ENCODE data around the gene C10orf143.

C10orf143 gene

DNA sequence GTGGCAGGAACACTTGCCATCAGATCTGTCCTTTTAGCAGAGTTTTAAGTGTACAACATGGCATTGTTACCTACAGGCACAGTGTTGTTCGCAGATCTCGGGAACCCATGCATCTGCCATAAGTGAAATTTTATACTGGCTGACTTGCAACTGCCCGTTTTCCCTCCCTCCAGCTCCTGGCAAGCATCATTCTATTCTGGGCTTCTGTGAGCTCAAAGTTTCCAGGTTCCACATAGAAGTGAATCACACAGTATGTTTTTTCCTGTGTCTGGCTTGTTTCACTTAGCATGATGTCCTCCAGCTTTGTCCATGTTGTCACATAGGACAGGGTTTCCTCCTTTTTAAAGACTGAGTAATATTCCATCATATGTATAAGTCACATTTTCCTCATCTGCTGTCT is 56.6 kb downstream of the C10orf143 start:
- DNase-seq (ENCODE audit: low read depth in 1 of 2, low spot score in 1 of 2), result no peak

DNA sequence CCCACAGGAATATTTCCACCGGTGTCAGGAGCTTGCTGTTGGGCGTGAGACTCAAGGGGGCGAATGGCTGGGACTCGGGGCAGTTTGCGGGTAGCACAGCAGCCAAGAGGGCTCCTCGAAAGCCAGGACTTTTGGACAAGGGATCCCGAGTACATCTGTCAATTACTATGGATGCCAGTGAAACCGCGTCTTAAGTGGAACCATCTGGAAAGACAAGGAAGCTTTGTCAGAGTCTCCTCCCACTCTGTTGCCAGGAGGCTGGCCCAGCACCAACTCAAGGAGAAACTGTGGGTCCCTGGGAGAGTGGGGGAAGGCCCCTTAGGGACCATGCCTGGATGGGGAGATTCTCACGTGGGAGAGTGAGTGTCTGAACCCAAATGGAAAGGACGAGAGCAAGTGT is 57.1 kb downstream of the C10orf143 start:
- no peak for DNase-seq (ENCODE audit: low read depth in 1 of 2, low spot score in 1 of 2)

DNA sequence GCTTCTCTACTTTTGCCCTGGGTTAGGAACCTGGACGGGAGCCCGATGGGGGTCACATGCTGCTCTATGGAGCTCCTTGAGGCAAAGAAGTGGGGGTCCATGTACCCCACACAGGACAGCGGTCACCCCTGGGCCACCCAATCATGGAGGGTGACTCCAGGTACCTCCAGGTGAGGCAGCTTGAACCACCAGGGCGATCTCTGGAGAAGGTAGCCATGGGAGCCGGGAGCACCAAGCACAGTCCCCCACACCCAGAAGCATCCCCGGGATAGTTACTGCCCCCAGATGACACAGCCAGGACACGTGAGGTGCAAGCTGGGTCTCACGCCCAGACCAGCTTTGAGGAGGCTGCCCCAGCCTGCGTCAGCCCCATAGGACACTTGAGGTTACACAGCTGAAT is 58.4 kb downstream of the C10orf143 start:
- no peak for DNase-seq (ENCODE audit: low read depth in 1 of 2, low spot score in 1 of 2)

DNA sequence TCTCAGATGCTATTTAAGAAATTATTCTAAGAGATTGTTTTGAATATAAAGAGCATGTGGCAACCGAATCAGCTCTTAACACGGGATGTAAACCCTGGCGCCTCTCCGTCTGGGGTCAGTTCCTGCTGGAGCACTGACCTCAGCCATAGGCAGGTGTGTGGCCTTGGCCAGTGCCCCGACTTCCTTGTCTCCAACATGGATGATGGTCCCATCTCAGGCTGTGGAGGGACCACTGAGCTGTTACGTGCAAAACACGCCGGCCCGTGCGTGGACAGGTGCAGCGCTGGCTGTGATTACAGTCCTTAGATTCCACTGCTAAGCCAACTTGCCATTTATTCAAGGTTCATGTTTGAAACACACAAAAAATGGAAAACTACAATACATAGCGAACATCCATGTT is 59.9 kb downstream of the C10orf143 start:
- DNase-seq (ENCODE audit: low read depth in 1 of 2, low spot score in 1 of 2), result no peak

DNA sequence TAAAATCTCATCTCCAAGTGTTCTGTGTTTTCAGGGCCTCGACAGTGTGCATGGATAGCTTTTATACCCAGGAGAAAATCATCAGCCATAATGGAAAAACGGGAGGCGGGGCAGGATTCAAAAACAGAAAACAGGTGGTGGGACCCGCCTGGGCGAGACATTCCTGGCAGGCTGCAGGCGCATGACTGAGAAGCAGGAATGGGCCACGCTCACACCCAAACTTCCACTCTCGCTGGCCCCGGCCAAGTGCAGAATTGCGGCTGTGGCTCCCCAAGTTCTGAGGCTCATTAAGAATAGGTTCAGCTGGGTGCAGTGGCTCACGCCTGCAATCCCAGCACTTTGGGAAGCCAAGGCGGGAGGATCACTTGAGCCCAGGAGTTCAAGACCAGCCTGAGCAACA is 60.6 kb downstream of the C10orf143 start:
- DNase-seq (ENCODE audit: low read depth in 1 of 2, low spot score in 1 of 2), result no peak

DNA sequence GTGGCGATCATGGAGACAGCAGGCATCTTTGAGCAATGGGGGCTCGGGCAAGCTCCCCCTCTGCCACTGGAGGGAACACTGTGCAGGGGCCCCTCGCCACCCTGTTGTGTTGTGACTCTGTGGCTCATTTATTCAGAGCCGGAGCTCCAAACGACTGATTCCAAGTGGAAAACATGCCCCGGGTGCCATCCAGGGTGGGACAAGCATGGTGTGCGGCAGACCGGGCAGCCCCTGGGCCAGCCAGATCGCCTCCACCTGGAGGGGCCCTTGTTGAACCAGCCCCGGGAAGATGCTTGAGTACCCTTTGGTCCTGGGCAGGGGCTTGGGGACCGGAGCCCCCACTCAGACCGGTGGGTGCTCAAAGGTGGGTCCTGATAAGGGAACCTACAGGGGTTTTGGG is 61.4 kb downstream of the C10orf143 start:
- DNase-seq (ENCODE audit: low read depth in 1 of 2, low spot score in 1 of 2), result no peak

DNA sequence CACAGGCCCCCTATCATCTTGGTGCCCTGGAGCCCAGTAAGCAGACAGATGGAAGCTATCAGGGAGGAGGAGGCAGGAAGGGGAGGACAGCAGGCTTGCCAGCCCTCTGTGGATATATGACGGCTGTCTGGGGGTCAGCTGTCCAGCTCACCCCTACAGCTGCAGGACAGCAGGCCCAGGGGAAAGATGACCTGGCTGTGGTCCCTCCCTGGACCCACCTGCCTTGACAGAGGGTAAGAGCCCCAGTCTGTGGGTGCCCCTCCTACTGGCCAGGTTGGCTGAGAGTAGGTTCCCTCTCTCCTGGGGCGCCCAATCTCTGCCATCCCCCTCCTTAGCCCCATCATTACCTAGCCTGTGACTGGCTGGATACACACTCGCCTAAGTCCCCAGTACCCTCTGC is 62.5 kb downstream of the C10orf143 start:
- DNase-seq (ENCODE audit: low read depth in 1 of 2, low spot score in 1 of 2), result no peak

DNA sequence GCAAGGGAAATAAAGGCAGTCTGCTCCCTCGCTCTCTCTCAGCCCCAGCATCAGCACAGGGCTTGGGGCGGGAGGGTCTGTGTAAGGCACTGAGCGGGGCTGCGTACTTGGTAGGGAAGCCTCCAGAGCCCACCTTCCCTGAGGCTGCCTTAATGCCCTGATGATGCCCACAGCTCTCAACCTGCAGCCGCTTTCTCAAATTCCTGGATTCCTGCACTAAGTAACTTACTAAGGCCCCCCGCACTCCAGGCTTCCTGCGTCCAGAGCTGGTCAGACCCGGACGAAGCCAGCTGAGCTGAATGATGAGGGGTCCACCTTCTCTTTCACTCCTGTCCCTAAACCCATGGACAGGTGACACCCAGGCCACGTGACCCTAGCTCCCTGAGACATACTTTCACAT is 63.3 kb downstream of the C10orf143 start:
- no peak for DNase-seq (ENCODE audit: low read depth in 1 of 2, low spot score in 1 of 2)

DNA sequence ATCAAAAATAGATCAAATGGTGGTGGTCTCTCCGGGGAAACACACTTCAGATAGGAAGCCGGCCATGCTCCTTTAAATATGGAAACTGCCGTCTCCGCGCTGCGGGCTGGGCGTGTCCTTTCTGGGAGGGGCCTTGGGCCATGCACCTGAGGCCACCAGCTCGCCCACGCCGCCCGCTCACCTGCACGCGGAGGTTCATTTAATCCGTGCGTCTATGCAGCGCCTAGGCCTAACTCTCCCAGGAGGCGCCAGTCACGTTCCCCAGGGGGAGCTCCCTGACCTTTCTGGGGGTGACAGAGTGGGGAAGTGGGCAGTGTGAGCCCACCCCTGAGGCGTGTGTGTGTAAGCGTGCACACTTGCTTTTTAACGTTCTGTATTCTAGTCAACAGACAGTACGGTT is 64.0 kb downstream of the C10orf143 start:
- no peak for DNase-seq (ENCODE audit: low read depth in 1 of 2, low spot score in 1 of 2)

DNA sequence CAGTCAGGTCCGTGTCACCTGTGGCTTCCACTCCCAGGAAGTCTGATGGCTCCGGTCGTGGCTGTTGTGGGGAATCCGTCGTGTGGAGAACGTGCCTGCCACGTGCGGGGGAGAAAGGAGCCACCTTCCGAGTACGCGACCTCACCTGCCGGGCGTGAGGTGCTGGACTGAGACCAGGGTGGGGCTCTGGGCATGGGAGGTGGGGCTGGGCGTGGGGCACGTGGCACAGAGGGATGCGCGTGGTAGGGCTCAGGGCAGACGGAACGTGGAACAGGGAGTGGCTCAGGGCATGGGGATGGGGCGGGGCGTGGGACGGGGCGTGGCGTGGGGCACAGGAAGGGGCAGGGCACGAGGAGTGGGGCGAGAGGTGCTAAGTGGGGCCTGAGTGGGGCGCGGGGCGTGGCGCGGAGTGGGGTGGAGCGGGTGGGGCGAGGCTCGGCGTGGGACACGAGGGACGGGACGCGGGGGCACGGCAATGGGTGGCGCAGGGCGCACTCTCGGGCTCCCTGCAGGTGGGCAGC is 64.8 kb downstream of the C10orf143 start:
- no peak for DNase-seq (ENCODE audit: low read depth in 1 of 2, low spot score in 1 of 2)

DNA sequence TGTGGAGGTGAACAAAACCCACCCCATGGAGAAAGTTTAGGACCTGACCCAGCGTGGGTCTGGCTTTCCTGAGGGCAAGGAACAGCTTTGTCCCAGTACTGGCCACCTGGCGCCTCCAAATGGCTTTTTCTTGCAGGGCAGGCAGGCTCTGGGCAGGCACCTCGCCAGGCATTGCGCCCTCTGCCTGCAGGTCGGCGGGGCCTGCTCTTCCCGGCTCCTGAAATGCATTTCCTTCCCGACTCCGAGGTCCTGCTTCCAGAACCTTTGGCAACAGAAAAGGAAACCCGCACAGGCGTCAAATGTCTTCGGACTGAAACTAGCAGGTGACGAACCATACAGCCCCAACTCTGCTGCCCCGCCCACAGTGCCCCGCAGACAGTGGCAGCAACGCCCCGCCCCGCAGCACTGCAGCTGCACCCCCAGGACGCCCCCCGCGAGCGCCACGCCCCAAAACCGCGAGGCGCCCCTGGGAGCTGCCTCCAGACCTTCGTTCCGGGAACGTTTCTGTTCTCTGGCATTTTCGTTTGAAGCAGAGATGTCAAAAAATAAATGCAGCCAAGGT is 65.5 kb downstream of the C10orf143 start:
- no peak for DNase-seq (ENCODE audit: low read depth in 1 of 2, low spot score in 1 of 2)

DNA sequence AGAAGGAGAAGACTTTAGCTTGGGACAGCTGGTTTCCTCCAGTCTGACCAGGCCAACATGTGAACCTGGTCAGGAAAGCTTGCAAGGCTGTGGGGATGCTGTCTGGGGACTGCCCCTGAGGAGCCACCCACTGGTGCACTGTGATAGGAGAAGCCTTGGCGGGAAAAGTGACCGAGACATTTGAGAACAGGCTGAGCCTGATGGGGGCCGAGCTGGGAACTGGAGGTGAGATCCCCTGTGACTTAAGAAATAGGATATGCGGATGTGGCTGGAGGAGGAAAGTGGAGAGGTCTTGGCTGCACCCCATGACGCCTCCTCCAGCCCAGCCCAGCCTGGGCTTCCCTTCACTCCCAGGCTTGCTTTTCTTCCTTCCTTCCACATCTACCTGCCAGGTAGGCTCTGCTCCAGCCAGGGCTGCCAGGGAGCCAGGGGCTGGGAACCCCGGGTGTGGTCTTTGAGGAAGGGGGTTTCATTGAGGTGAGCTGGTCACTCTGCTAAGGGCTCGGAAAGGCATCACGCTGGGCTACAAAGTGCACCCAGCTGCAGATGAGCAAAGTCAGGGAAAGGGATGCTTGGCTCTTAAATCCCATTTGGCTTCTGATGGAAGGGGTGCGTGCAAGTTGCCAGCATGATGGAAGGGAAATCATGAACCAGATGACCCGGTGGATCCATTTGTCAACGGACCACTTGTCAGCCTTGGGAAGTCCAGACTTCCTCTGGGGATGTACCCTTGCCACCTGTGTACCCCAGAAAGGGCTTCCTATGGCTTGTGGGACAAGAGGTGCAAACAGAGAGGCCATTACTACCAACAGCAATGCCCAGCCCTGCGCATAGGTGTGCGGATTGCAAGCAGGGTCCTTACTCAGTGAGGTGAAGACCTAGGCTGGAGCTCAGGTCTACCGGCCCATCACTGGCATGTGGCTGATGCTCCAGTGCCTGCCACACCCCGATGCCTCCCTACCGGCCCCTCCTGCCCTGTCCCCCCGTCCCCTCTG is 66.3 kb downstream of the C10orf143 start:
- DNase-seq (ENCODE audit: low read depth in 1 of 2, low spot score in 1 of 2), result no peak

DNA sequence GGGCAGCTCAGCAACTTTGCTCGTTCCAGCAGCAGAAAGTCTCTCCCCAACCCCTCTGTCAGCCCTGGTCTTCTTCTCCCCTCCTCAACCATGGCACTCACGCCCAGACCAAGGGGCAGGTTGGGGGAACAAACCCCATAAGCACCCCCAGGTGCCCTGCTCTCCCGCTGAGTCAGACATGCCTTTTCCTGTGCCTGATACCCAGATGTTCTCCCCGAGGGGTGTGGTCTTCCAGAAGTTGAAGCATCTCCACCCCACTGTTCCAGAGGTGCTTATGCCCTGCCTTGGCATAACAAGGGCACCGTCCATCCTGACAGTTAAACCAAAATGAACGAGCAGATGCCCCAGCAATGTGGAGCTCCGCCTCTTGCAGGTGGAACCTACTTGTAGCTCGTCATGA is 67.1 kb downstream of the C10orf143 start:
- no peak for DNase-seq (ENCODE audit: low read depth in 1 of 2, low spot score in 1 of 2)

DNA sequence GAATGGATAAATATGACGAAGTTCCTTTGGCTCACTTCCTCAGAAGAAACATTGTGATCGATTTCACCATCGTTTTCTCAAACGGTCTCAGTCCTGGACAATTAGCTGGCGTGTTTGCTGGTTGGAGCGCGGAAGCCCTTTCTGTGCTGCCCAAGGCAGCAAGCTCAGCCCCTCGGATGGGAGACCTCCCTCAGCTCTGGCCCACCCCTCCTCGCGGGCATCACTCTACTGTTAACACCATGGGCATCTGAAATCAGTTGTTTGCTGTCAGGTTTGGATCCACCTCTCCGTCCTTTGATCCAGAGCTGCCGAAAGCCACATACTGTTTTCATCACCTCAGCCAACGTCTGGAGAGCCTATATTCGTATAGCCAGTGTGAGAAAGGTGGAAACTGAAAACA is 68.2 kb downstream of the C10orf143 start:
- DNase-seq (ENCODE audit: low read depth in 1 of 2, low spot score in 1 of 2), result no peak

DNA sequence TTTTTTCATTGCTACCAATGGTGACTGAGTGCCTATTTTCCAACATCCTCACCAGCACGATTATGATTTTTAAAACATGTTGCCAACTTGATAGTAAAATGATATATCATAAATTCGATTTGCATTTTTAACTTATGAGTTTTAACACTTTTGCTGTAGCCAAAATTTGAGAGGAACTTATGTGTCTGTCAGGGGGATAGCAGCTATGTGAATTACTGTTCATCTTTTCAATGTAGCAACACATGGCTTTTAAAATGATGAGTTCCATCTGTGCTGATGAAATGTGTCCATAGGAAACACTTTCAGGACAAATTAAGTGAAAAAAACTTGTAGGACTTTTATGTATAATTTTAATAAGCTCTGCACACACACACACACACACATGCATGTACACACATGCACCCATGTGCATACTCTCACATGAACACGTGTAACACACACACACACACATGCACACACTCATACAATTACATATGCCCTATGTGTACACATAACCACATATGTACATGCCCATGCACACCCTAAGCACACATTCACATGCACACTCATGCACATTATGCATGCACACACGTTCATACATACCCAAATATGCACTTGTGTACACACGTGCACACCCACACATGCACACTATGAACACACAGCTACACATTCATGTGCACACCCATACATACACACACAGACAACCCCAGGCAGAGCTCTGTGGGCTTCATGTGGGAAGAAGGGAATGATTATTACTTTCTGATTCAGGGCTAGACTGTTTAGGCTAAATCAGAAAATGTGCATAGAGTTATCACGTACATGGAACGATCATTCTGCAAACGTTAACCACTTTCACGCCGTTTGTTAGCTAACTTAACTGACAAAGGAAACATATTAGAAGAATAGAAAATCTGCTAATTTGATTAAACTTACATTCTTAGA is 68.9 kb downstream of the C10orf143 start:
- DNase-seq (ENCODE audit: low read depth in 1 of 2, low spot score in 1 of 2), result no peak

DNA sequence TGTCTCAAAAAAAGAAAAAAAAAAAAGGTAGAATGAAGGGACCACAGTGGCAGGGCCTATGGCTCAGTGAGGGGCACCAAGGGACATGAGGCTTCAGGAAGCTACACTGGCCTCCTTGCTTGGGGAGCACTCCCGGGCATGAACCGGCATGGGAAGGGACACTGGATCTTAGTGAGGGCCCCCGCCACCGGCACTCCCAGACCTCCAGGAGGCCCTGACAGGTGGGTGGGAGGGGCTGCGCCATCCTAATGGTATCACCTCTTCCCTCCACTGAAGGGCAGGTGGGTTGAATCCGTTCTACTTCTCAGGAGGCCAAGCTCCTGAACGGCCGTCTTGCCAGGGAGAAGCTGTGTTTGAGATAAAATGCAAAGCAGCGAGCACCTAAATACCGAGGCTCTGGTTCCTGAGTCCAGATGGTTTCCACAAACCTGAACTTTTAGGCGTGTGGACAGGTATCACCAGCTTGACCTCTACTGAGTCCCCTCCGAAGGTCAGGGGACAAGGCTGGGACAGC is 69.8 kb downstream of the C10orf143 start:
- DNase-seq (ENCODE audit: low read depth in 1 of 2, low spot score in 1 of 2), result no peak

DNA sequence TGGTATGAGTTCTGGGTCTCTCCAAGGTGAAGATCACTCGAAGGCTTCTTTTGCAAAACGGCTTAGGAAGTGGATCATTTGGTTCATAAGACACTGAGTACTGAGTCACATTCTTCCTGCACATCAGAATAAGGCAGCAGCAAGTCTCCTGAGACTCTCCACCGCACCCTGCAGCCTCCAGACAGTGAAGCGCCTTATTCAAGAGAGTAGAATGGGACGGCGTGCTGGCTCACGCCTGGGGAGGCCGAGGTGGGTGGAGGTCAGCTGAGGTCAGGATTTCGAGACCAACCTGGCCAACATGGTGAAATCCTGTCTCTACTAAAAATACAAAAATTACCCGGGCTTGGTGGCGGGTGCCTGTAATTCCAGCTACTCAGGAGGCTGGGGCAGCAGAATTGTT is 70.3 kb downstream of the C10orf143 start:
- DNase-seq (ENCODE audit: low read depth in 1 of 2, low spot score in 1 of 2), result no peak

DNA sequence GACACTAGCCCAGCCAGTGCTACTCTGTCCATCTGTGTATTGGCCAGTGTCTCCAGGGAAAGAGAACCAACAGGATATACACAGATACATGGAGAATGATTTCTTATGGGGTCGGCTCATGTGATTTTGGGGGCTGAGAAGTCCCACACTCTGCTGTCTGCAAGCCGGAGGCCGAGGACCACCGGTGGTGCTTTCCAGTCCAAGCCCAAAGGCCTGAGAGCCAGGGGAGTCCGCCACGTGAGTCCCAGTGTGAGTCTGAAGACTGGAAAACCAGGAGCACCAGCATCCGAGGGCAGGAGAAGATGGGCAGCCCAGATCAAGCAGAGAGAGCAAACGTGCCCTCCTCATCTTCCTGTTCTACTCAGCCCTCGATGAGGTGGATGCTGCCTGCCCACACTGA is 71.5 kb downstream of the C10orf143 start:
- DNase-seq (ENCODE audit: low read depth in 1 of 2, low spot score in 1 of 2), result no peak

DNA sequence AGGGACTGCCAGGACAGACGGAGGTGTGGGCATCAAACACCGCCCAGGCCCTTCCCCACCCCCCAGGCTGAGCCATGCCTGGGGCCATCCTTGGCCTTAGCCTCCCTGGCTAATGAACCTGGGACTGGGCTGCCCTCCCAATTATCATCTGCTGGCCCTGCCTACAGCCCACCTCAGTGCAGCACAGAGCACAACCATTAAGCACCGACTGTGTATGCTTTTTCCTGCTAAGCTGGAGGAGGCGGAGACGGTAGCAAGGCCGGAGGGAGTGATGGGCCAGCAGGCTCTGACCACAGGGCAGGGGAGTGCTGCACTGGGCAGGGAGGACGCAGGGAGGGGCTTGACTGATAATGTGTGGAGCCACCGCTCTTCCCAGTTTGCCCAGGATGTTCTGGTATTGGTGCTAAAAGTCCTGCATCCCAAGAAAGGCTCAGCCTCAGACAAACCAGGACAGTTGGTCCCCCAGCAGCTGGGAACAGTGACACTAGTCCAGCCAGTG is 72.0 kb downstream of the C10orf143 start:
- DNase-seq (ENCODE audit: low read depth in 1 of 2, low spot score in 1 of 2), result no peak

DNA sequence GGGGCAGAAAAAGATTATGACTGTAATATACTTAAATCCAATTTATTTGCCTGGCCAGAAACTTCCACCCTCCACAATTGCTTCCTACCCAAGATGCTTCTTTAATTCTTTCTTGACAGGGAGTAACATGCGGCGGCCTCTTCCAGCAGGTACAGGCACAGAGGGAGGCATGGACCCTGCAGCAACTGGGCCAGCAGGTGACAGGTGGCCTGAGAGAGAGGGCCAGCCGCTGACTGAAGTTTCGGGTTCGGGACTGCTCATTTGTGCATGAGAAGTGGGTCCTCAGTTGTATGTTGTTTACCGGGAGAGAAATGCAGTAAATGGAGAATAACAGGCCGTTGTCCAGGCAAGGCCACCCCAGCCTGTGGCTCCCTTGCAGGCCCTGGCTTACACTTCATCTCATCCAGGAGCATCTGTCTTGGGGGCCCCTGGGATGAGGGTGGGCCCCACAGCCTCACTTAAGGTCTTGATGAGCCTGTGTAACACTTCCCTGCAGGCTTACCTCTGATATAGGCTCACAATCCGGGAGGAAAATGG is 72.5 kb downstream of the C10orf143 start:
- no peak for DNase-seq (ENCODE audit: low read depth in 1 of 2, low spot score in 1 of 2)

DNA sequence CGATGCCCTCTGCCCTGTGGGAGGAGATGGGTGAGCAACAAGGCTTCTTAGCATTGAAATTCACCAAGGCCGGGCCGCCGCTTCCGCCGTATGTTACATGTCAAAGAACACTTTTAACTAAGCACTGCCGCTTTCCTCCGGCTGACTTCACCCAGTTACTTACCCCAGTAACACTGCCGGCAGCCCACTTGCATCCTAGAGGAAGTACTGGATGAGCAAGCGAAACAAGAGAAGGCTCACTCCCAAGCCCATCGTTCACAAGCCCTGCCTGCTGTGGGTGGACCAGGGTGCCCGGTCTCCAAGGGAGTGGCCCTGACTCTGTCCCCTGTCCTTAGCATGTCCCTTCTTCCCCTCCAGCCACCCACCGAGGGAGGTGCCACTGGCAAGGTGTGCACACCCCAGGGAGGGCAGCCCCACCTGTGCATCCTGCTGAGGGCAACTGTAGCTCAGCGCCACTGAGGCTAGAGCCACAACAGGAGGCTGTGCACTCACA is 73.4 kb downstream of the C10orf143 start:
- no peak for DNase-seq (ENCODE audit: low read depth in 1 of 2, low spot score in 1 of 2)
